HG02763 (cell line): ENCODE measurements around the gene ARMCX2.
"Not testable (repeated sequence)": the region's sequence is repeated elsewhere in the genome, so short reads cannot be mapped to it uniquely, and the experiment has no call there.

Source experiments
- ATAC-seq: cut with Tn5 transposase; IDR thresholded peaks from one replicate; pipeline ENCODE4 v1.9.1; 2021; ENCODE audit warnings: mild to moderate bottlenecking, moderate library complexity; ENCODE audit not compliant: unreplicated experiment

Gene ARMCX2

DNA sequence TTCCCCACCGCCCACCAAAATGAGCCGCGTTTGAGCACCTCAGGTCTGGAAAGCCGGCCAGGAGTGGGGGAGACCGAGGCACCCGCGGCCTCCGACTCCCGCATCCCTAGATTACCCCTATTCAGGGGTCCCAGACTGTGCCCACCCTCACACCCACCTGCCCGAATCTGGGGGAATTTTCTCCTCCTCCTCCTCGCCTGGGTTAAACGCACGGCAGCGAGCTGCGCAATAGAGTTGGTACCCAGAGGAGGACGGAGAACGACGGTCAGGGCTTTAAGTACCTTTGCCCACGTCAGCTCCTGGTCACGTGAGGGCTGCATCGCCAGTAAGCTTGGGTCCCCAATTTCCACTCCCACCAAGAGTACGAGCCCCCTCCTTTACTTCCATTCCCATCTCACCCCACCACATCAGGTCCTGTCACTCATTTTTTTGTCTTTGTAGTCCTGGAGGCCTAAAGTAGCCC is at the start of gene ARMCX2:
TSS of gene ARMCX2 (minus strand) at position 250 of the 463 bp plus-strand sequence. CDS start 2,262 bp downstream, outside the sequence.
- ATAC-seq = peak; percentile 45

- no peak for ATAC-seq
Observed at GRCh38 chrX:101709384-101709783, 49.7 kb upstream of the ARMCX2 start.

- no peak for ATAC-seq
Observed at GRCh38 chrX:101708163-101708562, 48.5 kb upstream of the ARMCX2 start.

DNA sequence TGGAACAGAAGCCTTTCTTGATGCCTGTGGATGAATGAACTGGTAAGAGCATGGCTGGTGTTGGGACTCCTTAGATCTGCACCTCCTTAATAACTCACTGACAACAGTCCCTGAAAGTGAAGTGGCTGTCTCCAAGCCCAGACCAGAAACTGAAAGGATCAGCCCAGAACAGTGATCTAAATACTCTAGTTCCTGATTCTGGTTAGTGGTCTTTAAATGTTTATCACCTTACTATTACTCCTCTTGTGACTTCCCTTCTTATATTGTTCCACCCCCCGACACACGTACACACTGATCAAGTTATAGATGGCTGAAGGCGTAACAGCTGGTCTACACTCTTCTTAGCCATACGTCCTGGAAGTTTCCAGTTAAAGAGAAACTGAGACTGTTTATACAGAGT is 33.8 kb upstream of the ARMCX2 start:
- peak; percentile 47 for ATAC-seq

DNA sequence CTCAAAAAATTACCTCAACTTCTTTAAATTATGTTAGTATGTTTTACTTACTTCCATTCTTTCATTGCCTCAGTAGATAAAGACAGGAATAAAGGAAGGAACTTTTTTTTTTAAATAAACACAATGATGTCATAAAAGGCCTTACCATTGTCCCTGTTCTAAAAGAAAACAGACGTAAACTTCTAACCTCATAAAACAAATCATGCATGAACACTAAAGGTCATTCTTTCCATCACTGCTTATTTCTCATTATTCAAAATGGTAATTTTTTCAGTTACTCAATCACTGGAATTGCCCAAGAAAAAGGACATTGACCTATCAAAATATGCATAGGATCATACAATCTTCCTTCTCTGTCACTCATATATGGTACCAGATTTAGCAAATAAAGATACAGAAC is 32.2 kb upstream of the ARMCX2 start:
- ATAC-seq = no peak

- no peak for ATAC-seq
Observed at GRCh38 chrX:101686574-101686973, 26.9 kb upstream of the ARMCX2 start.

DNA sequence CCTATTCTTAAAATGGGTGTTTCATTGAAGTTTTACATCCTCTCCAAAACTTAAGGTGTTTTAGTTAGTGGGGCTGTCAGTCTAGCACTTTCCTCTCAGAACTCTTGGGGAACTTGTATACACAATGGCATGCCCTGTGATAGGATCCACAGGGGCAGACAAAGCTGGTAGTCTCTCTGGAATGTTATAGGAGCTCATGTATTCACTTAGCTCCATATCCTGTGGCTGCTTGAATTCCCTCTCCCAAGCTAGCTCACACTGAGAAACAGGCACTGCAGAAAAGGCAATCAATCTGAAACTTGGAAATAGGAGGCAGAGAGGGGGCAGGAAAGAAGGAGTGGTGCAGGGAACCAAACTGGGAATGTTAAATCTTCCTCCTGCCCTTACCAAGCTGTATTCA is 26.3 kb upstream of the ARMCX2 start:
- ATAC-seq = no peak

DNA sequence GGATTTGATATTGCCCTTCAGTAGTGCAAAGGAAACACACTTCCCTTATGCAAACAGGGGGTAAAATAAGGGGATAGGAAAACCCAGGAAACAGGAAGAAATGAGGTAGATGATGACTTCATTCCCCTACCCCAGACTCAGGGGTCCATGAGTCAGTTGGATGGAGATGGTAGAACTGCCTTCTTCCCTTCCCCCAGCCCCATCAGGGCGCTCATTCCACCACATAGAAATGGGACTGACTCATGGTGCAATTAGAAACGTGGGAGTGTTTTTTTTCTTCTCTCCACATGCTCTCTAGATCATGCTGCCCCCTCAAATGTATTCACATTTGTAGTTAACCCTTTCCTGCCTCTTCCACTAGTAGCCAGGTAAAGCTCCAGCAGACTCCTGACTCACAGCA is 23.1 kb upstream of the ARMCX2 start:
- no peak for ATAC-seq

GRCh38 chrX:101677028-101677427 is 17.4 kb upstream of the ARMCX2 start:
- no peak for ATAC-seq

DNA sequence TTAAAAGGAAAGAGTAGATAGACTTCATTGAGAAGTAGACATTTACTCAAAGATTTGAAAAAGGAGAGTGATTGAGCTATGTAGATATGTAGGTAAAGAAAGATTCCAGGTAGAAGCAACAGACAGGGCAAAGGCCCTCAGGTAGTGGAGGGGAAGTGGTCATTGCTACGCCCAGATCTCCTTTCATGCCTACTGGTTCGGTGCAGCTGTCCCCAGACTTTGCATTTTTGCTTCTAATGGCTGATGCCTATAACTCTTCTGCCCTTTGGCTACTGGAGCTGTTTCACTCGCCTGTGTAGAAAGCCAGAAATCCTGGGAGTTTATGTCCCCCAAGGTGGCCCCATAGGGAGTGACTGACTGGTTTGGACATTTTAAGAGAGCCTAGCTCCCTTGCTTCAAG is 16.9 kb upstream of the ARMCX2 start:
- no peak for ATAC-seq

- ATAC-seq = no peak
Observed at GRCh38 chrX:101668143-101668542, 8.5 kb upstream of the ARMCX2 start.

- ATAC-seq = no peak
Observed at GRCh38 chrX:101658661-101659491, 774 bp downstream of the ARMCX2 start.

DNA sequence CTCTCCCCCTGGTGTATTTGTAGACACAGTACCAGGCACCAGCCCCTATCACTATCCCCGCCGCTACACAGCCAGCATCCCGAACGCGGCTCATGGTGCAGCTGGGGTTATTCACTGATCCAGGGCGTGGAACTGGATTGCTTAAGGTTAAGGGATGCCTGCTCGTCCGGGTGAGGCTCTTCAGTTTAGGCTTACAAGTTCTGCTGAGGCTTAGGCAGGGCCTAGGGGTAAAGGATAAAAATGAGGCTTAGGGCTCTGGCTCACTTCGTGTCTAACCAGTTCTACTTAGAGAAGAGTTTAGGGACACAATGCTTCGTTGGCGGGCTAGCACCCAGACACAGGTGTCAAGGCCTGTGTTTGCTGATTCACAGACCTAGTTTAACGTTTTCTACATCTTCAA is 2.2 kb downstream of the ARMCX2 start:
- ATAC-seq = no peak

- no peak for ATAC-seq
Observed at GRCh38 chrX:101656817-101657216, 2.8 kb downstream of the ARMCX2 start.

DNA sequence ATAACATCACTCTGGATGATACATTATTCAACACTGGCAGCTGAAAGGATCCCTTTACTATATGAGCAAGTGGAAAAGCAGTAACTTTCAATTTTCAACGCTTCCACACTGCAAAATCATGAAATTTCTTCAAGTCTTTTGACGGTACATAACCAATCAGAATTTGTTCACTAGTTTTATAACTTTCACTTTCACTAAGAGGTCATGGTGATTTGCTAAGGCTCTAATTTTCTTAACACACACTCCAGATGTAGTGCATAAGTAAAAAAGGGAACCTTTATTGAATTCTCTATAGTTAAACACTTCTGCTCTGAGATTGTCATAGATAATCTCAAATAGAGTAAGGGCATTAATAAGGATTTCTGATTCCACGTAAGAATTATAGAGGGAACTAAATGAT is 4.1 kb downstream of the ARMCX2 start:
- ATAC-seq = no peak

DNA sequence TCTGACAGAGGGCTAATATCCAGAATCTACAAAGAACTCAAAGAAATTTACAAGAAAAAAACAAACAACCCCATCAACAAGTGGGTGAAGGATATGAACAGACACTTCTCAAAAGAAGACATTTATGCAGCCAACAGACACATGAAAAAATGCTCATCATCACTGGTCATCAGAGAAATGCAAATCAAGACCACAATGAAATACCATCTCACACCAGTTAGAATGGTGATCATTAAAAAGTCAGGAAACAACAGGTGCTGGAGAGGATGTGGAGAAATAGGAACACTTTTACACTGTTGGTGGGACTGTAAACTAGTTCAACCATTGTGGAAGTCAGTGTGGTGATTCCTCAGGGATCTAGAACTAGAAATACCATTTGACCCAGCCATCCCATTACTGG is 11.9 kb downstream of the ARMCX2 start:
- ATAC-seq = not testable (repeated sequence)

- ATAC-seq = no peak
Observed at GRCh38 chrX:101642093-101642492, 17.6 kb downstream of the ARMCX2 start.

GRCh38 chrX:101639583-101639982 is 20.1 kb downstream of the ARMCX2 start:
- ATAC-seq = no peak

- ATAC-seq = no peak
Observed at GRCh38 chrX:101619364-101619763, 40.3 kb downstream of the ARMCX2 start.

- ATAC-seq = peak; percentile 93
Observed at GRCh38 chrX:101617211-101618191, 42.1 kb downstream of the ARMCX2 start, which contains the start of gene ARMCX6. TSS of gene ARMCX6 (minus strand) at chrX:101618000. CDS start at chrX:101616620, 1,380 bp downstream.

- no peak for ATAC-seq
Observed at GRCh38 chrX:101605728-101606127, 53.9 kb downstream of the ARMCX2 start.
